Stimulated activated CD4-positive, alpha-beta T cell treated with anti-CD3 and anti-CD28 coated beads, Interleukin-4, amount 100 ng/mL, for 48 hours (primary cell): ENCODE results near the gene ADAM12.

Source experiments
- DNase-seq, 2 donors: peaks; one replicate each; pipeline ENCODE4 v3.0.0-alpha.2; 2020; ENCODE audit warnings: low read depth in 2 of 2

The ADAM12 gene

DNA sequence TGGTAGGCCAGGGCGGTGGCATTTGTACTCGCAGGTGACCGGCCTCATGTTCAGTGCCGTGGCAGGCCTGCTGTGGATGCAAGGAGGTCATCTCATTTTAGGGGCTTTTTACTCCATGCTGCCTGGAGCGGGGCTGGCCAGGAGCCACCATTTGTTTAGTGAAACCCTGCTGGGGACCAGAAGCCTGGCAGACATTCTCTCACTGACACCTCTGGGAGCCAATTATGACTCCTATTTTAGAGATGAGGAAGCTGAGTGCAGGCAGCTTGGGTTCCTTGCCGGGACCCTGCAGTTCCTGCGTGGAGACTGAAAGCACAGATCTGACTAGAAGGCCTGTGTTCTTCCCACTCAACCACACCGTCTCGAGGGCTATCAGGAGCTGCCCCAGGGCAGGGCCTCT lies 305.3 kb downstream of the ADAM12 start:
- DNase-seq: no peak

DNA sequence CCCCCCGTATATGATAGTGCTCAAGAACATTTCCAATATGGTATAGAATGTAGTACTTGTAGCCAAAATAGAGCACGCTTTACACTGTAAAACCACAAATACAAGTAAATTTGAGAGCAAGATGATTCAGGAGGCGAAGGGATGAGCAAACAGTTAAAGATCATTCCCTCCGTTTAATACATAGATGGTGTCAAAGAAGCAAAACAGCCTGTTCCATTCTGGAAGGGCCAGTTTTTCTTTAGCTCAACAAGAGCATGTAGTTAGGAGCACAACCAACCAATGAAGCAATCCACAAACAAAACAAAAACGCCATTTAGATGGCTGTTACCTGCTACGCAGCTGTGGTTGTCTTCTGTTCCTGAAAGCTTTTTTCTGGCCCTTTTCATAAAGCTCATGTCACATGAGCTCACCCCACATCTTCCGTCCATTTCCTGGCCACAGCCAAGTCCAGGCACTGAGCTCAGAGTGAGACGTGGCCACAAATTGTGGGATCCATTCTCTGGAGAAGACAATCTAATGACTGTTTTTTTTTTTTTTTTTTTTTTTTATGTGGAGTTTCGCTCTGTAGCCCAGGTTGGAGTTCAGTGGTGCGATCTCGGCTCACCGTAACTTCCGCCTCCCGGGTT lies 306.3 kb downstream of the ADAM12 start:
- no peak for DNase-seq

DNA sequence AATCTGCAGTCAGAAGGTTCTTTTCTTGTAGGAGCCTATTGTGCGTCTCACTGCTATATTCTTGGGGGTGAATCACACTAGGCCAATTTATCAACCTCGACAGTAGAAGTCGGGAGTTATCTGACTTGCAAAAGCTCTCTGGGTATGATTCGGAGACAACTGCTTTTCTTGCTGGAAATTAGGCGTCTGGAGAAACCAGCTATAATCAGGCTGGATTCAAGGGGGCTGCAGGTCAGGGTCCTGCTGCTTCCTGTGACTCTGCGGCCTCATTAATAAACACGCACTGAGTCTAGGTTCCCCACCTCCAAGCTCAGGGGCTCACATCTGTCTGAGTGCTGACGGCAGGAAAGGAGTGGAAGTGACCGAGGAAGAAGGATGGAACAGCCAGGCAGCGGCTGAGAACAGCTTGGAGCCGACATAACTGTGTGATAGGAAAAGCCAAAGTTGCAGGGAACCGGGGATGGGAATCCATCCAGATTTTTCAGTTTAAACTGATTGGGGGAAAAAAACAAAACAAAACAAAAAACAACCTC lies 307.3 kb downstream of the ADAM12 start:
- DNase-seq: no peak

- no peak for DNase-seq
Measured at GRCh38 chr10:126080291-126080825, 307.9 kb downstream of the ADAM12 start.

- no peak for DNase-seq
Measured at GRCh38 chr10:126075009-126075408, 313.3 kb downstream of the ADAM12 start.

DNA sequence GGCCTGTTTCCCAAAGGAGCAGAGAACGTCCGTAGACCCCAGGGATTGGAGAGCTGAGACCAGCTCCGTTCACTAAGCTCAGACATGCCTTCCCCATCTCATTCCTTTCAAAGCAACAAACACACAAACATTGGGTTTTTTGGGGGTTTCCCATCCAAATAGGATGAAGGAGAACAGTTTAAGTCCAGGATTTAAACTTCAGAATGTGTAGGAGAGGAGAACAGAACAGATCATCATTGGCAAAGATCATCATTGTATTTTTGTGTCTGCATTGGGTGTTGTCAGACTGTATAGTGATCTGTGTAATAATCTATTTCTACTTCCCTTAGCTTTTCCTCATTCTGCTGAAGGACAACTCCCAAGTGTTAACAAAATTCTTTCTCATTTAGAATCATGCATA lies 314.0 kb downstream of the ADAM12 start:
- no peak for DNase-seq

- DNase-seq: no peak
Measured at GRCh38 chr10:126073606-126074005, 314.7 kb downstream of the ADAM12 start.

- DNase-seq: no peak
Measured at GRCh38 chr10:126072622-126073021, 315.7 kb downstream of the ADAM12 start.

DNA sequence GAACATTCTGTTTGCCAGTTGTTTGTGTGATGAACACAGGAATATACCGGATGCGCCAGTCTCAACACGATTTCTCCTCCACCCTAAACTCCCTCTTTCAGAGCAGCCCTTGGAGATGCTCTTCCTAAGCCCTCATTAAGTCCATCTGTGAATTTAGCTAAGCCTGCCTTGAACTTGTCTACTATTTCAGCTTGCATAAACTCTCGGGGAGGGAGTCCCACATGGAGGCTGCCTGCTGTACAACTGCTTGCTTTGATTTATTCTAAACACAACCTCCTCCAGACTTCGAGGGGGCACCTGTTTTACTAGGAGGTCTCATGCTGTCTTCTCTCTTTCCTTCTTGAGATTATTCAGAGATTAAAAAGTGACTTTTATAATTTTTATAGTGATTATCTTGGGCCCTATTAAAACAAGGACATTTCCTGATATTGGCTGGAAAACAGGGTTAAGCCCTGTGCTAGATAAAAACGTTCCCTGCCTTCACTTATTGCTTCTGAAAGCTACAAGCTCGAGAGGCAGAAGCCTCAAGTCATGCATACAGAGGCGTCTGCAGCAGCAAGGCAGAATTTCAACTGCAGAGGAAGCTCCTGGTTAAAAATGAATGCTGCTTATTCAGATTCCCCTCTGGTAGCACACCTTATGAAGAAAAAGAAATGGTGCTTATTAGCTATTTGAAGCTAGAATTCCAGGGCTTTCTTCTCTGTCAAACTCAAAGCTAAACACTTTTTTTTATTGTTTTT lies 317.6 kb downstream of the ADAM12 start:
- DNase-seq: no peak

DNA sequence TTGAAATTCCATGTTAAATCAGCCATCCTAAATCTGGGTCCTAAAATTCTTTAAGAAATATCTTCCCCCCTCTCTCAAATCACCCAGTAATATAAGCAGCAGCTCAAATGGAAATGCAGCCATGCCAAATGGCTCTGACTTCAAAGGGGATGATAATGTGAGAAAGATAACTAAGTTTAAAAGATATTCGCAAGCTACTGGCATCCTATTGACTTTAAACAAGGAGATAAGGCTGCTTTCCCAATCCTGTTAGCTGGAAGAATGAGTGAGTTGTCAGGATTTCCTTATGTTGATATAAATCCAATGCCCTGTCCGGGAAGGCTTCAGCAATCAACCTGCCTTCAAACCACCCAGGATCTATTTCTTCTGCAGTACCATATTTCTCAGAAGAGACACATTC lies 320.0 kb downstream of the ADAM12 start:
- no peak for DNase-seq

DNA sequence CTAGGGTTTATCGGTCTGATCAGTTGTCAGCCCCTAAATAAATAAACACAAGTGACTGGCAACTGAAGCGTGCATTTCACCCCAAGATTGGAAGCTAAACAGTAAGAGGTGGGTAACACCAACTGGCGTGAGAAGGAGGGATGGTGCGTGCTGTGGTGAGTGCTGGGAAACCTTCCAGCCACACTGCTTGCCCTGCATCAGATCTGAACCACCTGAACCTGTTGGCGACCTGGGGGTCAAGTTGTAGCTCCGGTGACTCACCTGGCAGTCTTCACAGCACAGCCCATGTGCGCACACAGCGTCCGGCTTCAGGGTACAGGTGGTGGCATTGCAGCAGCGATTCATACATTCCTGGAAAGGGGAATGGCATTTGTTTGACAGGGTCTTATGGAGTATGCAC lies 321.8 kb downstream of the ADAM12 start:
- no peak for DNase-seq

DNA sequence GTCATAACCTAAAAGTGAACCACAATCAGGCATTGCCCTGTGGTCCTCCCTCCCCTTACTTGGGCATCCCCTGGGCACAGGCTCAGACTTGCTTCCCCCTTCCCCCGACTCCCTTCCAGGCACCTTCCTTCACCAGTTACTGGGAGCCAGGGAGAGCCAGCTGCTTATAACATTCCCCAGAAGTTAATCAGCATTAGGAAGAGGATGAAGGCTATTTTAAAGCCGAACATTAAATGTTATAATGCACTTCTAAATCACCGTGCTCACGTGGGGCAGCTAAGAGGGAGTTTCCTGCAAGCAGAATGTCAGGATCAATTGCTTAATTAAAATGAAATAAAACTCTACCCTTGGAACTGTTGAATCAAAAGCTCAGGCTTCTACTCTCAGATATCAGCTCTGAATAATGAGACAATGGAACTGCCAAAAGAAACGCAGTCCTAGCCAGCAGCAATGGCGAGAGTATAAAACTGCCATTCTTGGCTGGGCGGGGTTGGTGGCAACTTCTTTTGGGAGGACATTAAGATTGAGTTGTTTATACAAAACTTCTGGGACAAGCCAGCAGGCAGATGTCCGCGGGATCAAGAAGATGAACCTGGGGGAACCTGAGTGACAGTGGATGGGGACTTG lies 322.4 kb downstream of the ADAM12 start:
- DNase-seq: no peak

GRCh38 chr10:126064512-126064911 lies 323.8 kb downstream of the ADAM12 start:
- no peak for DNase-seq

DNA sequence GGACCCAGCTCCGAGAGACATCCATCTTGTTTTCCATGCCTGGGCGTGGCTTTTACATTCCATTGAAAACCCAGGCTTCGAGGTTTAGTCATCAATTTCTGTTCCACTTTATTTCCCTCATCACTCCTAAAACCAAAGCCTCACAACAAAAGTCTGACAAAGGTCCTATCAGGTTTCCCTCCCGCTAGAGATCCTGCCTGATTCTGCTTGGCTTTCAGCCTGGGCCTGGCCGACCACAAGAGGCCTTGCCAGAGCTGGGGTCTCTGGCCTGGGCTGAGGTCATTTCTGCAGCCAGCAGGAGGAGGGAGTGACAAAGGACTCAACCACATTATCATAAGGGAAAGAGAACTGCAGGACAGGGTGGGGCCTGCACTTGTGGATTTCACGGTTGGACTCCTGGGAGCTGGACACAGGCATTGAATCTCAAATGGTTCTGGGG lies 324.9 kb downstream of the ADAM12 start:
- DNase-seq: no peak

DNA sequence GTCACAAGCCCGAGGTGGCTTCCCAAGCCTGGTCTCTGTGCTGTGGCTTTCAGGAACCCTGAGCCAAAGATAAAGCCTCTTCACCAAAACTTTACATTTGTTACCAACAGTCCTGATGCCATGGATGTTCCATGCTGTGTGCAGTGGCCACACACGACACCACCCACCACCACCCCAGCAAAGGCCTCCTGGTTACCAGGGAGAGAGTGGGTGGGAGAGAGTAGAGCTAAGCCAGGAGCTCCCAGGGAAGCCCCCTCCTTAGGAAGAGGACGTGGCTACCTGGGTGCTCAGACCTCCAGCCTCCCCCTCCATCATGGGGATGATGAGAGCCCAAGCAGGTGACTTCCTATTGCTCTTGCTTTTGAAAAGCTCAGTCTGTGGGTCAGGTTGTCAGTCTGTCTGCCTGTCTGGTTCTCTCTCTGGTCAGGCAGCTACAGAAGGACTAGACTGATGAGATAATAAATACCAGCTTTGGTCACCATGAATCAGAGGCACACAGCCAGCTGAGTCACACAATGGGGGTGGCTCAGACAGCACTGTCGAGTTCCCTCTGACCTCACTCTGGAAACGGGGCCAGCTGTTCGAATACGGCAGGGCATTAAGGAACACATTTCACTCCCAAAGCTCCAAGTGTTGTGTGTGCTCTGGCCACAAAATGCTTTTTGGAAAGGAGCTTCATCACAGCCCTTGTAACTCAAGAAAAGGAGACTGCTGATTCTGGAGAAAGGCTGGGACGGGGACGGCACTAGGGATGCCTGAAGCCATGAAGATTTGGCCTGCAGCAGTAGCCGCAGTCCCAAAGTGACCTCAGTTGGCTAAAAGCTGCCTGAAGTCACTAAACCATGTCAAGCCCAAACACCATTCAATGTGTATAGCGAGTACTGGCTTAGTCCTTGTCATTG lies 325.9 kb downstream of the ADAM12 start:
- DNase-seq: no peak

DNA sequence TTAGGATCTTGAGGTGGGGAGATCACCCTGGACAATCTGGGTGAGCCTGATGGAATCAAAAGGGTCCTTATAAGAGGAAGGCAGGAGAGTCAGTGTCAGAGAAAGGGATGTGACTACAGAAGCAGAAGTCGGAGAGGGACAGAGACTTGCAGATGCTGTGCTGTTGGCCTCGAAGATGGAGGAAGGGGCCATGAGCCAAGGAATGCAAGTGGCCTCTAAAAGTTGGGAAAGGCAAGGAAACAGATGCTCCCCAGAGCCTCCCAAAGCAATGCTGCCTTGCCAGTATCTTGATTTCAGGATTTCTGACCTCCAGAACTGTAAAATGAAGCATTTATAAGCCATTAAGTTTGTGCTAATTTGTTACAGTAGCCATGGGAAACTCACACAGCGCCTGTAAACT lies 326.8 kb downstream of the ADAM12 start:
- no peak for DNase-seq

- no peak for DNase-seq
Measured at GRCh38 chr10:126060261-126060931, 327.9 kb downstream of the ADAM12 start.

GRCh38 chr10:126059076-126059826 lies 329.0 kb downstream of the ADAM12 start:
- DNase-seq: no peak

- DNase-seq: no peak
Measured at GRCh38 chr10:126058507-126058906, 329.8 kb downstream of the ADAM12 start.

DNA sequence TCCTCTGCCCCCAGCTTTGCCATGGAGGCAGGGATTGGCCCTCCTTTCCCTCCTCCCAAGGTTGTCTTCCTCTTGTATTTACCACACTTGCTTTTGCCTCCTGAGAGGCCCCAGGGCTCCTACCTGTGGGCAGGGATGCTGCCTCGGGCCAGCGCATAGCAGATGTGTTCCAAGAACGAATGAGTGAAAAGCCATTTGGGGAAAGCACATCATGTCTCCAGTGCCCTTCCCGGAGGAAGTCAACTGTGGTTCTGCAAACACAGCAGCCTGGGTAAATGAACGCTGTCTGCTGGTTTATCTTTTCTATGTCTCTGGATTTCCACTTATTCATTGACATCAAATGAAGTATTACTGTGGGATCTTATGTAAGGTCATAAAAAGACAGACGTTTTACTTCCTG lies 330.2 kb downstream of the ADAM12 start:
- no peak for DNase-seq
